Measurements from ENCODE around the gene CUL7.
A peak's percentile ranks its signal among the peaks of the same experiment; 100 is the strongest.

The CUL7 gene

DNA sequence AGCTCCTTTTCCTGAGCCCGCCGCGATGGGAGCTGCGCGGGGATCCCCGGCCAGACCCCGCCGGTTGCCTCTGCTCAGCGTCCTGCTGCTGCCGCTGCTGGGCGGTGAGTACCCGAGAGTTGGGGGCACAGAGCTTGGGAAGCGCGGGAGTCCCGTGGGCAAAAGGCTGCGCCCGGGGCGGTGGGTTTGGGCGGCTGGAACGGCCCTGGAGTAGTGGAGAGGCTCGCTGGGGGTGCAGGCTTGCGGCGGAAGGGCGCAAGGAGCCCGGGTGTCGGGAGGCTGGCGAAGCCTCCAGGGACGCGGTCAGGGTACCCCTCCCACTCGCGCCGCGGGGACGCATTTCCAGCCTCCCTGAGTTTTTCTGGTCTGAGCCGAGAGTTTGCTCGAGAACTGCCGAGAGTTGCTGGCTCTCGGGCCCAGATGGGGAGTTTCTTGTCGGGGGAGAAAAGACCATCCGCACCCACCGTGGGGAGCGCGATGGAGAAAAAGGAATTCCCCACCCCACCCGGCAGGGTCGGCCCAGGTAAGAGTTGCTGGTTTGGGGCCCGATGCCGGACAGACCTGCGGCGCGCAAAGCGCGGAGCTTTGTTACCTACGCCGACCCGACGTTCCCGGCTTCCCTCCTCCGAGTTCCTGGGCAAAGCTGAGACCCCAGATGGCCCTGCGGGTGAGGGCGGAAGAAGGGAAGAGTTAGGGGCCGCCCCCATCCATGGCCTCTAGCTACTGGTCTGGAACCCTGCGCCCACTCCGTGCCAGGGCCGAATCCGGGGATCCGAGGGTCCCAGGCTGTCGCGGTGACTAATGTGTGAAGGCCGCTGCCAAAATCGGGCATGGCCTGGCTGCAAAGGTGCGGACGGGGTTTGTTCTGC is 23.0 kb upstream of the CUL7 start:
- no peak for DNase-seq

DNA sequence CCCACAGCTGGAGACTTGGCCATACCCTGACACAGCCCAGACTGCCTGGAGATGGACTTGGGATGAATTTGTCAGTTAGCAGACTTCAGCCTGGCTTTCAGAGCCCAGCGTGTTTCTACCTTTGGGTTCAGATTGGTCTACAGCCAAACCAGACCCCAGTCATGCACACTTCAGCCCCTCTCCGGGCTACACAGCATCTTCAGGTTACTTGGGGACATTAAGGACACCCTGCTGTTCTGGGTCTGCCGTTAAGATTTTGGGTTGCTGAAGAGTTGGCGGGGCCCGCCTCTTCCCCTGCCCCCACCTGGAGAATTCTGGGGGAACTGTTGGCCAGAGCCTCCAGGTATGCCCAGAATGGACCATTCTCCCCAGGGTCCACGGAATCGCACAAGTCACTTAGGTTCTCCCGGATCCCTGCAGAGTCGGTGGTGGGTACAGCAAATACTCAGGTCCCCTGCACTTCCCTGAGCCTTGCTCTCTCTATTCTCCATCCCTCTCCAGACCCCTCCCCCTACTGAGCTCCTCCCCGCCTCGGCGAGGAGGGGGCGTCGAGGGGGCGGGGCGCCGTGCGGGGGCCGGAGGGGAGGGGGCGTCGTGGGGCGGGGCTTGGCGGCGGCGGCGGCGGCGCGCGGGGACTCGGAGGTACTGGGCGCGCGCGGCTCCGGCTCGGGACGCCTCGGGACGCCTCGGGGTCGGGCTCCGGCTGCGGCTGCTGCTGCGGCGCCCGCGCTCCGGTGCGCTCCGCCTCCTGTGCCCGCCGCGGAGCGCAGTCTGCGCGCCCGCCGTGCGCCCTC is 22.2 kb upstream of the CUL7 start, which contains the start of gene PTK7:
Gene PTK7, plus strand, starts transcription at position 645 of the 794 bp plus-strand sequence. CDS start 175 bp downstream, outside the sequence.
- DNase-seq: peak; percentile 79 to 81

DNA sequence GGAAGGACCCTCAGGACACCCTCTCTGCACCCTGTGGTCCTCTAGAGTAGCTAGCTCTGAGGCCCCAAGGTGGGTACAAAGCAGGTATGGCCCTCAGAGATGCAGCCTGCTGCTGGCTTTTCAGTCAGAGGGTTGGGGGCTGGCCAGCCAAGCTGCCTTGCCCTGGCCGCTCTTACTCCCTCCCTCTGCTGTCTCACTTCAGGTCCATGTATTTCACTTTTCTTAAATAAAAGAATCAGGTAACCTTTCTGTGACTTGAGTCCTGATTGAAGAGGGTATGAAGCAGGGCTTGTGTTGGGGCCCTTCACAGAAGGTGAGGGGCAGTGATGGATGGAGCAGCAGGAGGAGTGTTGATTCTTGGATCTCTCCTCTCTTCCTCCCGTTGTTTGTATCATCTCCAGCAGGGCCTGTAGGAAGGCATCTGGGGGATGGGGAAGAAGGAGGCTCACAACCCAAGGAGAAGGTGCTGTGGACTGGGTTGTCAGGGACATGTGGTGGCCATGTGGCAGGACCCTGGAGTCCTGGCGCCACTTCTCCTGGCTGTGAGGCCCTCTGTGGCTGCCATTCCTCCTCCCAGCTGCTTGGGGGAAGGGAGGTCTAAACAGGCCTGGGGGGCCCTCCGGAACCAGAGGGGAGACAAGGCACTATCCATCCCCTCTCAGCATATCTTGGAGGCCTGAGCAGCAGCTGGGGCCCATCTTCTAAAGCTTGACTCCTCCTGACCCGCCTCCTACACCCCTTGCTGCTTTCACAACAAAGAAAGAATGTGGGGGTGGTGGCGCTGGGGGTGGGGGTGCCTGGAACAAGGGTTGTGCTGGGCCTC is 21.4 kb upstream of the CUL7 start:
- no peak for DNase-seq

DNA sequence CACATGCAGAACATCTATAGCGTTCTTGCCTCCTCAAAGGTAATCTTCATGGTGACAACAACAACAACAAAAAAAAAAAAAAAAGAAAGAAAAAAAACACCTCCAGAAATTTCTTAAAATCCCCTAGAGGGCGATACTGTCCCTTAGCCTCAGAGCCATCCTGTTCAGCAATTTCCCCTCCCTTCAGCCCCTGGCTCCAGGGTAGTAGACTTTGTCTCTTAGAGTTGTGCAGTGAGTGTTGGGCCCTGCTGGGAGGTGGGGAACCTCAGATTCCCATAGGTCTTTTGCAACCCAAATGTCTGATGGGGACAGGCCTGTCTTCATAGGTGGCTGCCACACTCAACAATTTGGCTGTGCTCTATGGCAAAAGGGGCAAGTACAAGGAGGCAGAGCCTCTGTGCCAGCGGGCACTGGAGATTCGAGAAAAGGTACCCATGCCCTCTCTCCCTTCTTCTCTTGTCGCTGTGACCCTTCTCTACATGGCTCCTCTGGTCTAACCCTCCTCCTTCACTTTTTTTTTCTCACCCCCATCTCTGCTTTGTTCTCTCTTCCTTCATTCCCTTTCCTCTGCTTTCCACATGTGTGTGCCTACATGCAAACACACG is 16.5 kb upstream of the CUL7 start:
- no peak for DNase-seq

DNA sequence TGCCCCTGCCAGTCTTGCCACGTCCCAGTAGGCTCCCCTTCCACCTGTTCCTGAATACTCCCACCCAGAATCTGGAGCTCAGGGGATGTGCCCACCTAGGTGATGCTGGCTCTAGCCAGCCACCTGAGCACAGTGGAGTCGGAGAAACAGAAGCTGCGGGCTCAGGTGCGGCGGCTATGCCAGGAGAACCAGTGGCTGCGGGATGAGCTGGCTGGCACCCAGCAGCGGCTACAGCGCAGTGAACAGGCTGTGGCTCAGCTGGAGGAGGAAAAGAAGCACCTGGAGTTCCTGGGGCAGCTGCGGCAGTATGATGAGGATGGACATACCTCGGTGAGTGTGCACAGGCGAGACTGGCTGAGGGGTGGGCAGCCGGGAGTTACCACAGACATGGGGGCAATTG is 9.2 kb upstream of the CUL7 start:
- DNase-seq: no peak

DNA sequence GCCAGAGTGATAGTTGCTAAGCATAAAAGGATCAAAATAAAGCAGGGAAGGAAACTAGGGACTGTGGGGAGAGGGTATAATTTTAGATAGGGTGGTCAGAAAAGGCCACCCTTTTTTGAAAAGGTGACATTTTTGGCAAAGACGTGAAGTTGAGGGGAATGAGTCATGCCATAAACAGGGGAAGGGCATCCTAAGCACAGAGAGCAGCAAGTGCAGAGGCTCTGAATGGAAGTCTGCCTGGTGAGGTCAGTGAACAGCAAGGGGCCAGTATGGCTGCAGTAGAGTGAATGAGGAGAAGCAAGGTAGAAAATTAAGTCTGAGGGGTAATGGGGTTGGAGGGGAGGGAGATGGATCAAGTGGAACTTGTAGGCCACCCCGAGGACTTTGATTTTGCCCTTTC is 8.2 kb upstream of the CUL7 start:
- no peak for DNase-seq

DNA sequence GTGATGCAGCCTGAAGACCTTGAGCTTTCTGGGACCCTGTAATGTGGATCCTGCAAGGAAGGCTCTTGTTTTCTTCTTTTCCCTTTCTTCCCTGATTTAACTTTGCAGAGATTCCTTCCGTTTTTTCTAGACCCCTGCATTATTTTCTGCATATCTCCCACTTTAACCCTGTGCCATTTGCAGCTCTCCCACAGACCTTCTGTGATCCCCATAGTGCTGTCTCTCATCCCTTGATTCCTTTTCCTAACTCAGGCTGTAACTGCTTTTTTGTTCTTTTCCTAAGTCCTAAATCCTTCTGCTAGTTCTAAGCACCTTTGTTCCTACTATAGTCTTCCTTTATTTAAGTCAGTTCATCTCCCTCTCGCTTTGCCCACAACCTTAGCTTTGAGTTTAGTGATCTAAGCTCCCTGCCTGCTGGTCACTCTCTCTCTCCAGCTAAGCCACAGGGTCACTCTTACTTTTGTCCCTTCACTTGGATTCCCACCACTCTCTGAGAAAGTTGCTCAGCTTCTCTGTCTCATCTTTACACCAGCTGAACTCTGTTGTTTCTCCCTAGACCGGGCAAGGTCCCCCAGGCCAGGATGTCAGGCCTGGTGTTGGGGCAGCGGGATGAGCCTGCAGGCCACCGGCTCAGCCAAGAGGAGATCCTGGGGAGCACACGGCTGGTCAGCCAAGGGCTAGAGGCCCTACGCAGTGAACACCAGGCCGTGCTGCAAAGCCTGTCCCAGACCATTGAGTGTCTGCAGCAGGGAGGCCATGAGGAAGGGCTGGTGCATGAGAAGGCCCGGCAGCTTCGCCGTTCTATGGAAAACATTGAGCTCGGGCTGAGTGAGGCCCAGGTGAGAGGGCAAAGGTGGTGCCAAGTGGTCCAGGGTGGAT is 7.3 kb upstream of the CUL7 start:
- no peak for DNase-seq

DNA sequence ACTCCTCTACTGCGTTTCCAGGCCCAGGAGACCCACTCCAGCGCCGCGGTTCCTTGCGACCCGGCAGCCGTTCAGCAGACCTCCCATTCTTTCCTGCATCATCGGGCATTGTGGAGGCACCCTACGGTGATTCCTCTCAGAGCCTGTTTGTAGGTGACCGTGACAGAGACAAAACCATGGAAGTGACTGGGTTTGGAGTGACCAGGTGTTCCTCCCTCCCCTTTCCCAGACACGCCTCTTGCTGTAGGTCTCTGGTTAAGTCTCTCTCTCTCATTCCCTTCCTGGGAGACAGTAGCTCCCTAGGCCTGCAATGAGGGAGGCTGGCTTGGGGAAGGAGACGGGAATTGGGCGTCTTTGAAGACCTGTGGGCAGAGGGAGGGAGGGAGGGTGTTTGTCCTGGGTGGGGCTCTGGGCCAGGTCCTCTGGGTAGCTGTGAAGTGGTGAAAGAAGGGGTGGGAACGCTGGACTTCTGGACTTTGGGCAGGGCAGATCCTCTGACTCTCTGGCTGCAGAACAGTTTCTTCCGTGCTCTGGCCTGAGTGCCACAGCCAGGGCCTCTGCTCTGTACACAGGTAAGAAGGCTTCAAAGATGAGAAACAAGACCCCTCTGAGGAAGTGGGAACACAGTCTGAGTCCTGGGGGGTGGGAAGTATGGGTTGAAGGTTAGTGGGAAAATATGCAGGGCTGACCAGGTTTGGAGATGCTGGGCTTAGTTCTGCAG is 6.5 kb upstream of the CUL7 start:
- DNase-seq: no peak

DNA sequence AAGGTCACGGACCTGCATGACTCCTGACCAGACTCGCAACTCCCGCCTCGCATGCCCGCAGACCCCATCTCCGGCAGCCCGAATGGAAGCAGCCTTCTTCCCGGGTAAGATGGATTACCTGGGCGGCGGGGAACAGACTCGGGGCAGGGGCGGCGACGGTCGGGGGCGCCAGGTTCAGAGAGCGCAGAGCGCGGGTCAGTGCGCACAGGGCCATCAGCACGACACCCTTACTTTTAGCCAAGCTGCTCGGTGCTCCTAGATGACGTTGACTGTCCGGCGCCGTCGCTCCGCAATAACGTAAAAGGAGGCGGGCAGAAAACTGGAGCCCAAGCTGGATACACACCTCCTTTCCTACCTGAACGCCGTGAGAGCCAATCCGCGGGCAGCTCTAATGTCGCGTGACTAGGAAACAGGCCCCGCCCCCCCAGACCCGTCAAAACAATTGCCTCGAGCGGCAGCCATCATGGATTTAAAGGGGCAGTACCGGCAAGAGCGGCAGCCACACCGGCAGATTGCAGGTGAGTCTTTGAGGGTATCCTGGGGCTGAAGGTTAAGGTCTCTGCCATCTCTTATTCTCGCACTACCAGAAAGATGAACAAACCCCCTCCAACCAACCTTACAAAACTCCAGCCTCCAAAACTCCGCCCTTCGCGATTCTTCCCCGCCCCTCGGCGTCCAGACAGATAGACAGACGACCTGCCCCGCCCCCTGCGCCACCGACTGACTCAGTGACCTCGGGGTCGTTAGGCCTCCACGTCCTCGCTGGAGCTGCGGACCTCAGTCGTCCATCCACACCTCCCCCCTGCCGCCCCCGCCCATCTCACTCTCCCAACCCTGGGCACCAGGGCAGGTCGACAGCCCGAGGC is 5.8 kb upstream of the CUL7 start, which contains the start of the genes KLC4 and MRPL2:
Gene KLC4, plus strand, starts transcription at position 464 of the 866 bp plus-strand sequence. CDS start 1,705 bp downstream, outside the sequence.
Gene MRPL2, minus strand, starts transcription at position 267 of the 866 bp plus-strand sequence. Its CDS starts 53 bp downstream, at position 214.
- peak; percentile 98 for DNase-seq

DNA sequence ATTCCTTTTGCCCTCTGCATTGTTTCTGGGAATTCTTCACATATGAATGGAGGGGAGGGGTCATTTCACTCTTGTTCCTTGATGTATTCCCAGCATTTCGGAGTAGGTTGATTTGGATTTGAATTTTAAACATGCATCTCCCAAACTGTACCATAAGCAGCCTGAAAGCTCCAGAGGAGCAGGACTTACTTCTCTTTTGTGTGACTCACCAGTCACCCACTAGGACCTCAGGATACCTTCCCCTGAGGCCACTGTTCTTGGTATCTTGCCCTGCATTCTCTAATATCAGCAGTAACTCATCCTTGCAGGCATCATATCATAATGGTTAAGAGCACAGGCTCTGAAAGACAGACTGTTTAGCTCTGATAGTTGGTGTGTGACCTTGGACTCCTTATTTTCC is 4.9 kb upstream of the CUL7 start:
- no peak for DNase-seq

DNA sequence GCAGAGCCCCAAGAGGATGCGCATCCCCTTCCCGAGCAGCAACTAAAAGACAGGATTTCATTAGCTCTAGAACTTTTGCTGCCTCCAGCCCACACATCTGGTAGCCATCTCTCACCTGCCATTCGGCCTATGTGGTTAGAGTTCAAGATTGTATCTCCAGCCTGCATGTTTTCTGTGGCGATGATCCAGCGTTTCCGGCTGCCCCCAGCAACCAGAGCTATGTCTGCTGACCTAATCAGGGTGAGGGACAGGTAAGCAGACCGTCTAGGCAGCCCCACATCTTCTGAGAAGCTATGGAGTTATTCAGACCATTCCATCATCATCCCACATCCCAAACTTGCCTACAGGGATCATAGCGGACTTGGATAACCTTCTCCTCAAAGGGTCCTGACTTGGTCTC is 2.3 kb upstream of the CUL7 start:
- no peak for DNase-seq

DNA sequence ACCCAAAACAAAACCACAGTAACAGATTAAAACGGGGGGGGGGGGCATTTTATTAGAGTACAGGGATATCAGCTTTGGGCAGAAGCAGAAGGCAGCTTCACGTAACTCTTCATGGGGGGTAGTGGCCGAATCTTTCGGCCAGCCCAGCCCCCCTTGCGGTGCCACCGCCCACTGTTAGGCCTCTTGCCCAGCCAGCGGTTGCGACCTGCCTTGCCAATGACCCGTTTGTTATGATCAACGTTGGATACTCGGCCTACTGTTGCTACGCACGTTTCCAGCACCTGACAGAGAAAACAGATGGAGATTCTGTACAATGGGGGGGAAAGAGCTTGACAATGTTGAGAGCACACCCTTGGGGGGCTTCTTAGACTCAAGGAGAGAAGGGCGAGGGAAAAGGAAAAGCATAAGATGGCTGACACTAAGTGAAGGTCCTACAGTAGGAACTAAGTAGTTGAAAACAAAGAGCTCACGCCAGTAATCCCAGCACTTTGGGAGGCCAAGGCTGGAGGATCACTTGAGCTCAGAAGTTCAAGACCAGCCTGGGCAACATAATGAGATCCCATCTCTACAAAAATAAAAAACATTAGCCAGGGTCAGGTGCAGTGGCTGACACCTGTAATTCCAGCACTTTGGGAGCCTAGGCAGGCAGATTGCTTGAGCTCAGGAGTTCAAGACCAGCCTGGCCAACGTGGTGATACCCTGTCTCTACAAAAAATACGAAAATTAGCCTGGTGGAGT is 724 bp upstream of the CUL7 start:
- no peak for DNase-seq

DNA sequence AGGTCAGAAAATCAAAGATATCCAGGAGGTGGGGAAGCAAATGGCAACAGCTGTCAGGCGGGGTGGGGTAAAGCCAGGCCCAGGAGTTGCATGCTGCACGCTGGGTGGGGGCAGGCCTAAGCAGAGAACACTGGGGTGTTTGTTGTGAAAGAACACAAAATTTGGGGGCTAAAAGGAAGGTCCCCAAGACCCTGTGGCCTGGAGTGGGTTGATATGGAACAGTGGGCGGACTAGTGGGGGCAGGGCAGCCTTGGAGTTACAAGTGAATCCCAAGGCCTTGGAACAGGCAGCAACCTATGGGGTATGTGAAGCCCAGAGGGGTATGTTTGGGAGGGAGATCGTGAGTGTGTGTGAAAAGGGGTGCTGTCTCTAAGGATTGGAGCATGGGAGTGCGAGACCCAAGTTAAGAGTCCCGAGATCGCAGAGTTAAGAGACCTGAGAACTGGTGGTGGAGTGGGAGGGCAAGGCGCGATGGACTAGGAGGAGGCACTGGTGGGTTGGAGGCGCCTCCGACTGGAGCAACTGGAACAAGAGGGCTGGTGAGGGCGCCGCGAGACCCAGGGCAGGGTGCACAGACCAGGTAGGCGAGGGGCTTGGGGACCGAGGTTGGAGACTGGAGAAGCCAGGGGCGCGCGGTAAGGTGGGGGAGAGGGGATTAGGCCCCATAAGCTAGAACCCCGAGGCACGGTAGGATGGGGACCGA is 658 bp downstream of the CUL7 start:
- DNase-seq: no peak

DNA sequence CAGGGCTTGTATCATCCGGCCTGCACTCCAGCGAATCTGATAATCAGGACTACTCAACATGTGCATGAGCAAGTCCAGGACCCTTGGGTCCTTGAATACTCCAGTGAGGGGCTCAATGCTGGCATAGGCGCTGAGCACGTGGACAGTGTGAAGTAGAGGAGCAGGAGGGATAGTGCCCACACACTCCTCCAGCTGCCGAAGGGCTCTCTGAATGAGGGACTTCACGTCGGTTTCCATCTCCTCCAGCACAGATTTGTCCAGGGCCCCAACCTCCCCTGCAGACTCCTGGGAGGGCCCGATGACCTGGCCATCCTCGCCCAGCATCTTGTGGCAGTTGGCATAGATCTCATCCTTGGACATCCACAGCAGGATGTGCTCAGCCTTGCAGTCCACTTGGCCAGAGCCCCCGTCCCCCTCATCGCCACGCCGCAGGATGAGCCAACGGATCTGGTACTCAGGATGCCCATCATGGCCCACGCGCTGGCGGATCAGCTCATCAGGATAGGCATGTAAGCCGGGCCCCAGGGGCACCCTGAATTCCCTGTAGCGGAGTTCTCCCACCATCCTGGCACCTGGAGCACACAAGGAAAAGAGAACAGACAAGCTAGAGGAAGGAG is 1.3 kb downstream of the CUL7 start:
- DNase-seq: no peak

DNA sequence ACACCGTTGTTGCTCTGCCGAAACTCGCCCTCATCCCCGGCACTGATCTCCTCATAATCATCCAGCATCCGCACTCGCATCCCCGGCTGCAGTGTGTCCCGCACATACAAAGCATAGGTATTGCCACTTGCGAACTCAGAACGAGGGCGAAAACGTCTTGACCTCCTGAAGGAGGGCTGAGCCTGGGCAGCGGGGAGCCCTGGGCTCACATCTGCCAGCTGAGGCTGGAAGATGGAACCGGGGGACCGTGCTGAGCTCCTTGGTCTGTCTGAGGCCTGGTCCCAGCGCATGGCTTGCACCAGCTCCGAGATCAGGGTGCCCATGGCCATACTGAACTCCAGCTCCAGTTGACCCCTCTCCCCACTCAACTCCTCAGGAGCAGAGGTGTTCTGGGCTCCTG is 2.7 kb downstream of the CUL7 start:
- DNase-seq: no peak

DNA sequence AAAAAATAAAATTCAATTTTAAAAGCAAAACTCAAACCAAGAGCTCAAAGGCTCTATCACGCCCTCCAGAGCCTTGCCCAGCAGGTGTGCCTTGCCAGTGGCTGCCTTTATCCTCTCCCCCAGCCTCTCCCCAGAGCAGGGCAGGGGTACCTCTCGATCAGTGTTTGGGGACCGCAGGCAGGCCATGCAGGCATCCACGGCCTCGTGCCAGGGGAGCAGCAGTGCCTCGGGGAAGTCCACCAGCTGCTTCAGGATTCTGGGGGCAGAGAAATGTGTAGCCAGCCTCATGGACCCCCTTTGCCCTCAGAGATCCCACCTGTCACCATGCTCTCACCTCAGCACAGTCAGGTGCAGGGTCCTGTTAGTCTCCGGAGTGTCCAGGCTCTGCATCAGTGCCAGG is 5.7 kb downstream of the CUL7 start:
- no peak for DNase-seq

DNA sequence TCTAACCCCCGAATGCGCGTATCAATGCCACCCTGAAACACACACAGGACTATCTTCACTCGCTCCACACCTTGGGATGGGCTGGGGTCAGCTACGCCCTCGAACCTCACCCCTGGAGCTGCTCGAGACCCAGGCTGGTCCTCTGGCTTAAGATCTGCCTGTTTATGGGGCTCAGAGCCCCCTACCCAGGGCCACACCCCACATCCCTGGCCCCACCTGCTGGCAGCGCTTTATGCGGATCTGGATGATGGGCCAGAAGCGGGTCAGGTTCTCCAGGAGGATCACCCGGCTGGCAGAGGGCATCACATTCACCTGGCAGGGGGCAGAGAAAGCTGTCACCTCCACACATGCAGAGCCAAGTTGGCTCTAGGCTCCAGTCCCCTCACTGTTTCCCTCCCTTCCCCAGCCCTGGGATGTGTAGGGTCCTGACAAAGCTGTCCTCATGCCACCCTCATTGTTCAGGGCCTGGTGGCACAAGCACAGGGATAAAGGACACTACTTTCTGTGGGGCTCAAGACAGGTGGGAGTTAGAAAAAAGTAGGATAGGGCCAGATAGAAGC is 8.2 kb downstream of the CUL7 start:
- no peak for DNase-seq

Data from NCI-H1930 (cell line).